ENCODE measurements around the gene RHOBTB1. TPM values are rescaled to one million over a fixed set of nuclear protein-coding genes. Genes with fewer than 3 reads are reported as not detected.

The RHOBTB1 gene, protein sequence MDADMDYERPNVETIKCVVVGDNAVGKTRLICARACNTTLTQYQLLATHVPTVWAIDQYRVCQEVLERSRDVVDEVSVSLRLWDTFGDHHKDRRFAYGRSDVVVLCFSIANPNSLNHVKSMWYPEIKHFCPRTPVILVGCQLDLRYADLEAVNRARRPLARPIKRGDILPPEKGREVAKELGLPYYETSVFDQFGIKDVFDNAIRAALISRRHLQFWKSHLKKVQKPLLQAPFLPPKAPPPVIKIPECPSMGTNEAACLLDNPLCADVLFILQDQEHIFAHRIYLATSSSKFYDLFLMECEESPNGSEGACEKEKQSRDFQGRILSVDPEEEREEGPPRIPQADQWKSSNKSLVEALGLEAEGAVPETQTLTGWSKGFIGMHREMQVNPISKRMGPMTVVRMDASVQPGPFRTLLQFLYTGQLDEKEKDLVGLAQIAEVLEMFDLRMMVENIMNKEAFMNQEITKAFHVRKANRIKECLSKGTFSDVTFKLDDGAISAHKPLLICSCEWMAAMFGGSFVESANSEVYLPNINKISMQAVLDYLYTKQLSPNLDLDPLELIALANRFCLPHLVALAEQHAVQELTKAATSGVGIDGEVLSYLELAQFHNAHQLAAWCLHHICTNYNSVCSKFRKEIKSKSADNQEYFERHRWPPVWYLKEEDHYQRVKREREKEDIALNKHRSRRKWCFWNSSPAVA
- 15.3 and 16.0 TPM in 2 replicates for total RNA-seq

GRCh38 chr10:60944058-60944909 lies at the start of gene RHOBTB1:
RHOBTB1 (minus strand) TSS chr10:60944185; CDS start chr10:60911542, 32,643 bp downstream.

Other genes starting within 250 kb of the RHOBTB1 start
- 2.5 and 52.1 TPM in 2 replicates for gene CDK1, start 165.7 kb downstream of the RHOBTB1 start, total RNA-seq

Measured in smooth muscle cell of trachea (primary cell).